ENCODE results near the gene IQSEC2.

IQSEC2 gene

DNA sequence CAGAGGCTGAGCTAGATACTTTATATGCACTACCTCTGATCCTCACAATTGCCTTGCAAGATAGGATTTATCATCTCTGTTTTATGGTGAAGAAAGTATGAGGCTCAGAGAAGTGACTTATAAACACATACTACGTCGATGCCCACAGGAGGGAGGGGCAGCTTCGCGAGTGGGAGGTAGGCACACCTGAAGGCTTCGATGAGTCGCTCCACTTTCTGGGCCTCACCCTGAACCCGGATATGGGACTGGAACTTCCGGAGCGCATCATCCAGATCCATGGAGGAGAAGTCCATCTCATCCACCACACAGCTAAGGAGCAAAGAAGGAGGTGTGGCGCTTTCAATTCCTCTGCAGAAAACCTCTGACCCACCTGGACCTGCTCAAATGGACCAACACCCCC is 33.5 kb downstream of the IQSEC2 start:
- DNase-seq = no peak
- H3K27me3 ChIP-seq (replicated peaks; ENCODE audit: insufficient read depth, low read length) = no peaks in the 10 kb centered on the region
- H3K4me2 ChIP-seq (ENCODE audit: low read depth, low read length) = no peak overlapping the region
- H3K9me3 ChIP-seq (replicated peaks; ENCODE audit: insufficient read depth, low read length) = no peaks in the 10 kb centered on the region
- no peak overlapping the region for H3K9ac ChIP-seq (ENCODE audit: low read length)
- H3K4me1 ChIP-seq (ENCODE audit: low read length) = no peaks in the 10 kb centered on the region
- H3K79me2 ChIP-seq (ENCODE audit: low read length) = no peaks in the 10 kb centered on the region
- no peaks in the 10 kb centered on the region for H3K9me2 ChIP-seq (replicated peaks; ENCODE audit: insufficient read depth, low read length)
- H4K20me1 ChIP-seq (ENCODE audit: insufficient read depth, low read length) = no peaks in the 10 kb centered on the region
- no peak overlapping the region for H2AFZ ChIP-seq (ENCODE audit: low read length)
- H3F3A ChIP-seq (ENCODE audit: insufficient read depth, low read length) = no peaks in the 10 kb centered on the region
- TF ChIP-seq, protein P1, sequence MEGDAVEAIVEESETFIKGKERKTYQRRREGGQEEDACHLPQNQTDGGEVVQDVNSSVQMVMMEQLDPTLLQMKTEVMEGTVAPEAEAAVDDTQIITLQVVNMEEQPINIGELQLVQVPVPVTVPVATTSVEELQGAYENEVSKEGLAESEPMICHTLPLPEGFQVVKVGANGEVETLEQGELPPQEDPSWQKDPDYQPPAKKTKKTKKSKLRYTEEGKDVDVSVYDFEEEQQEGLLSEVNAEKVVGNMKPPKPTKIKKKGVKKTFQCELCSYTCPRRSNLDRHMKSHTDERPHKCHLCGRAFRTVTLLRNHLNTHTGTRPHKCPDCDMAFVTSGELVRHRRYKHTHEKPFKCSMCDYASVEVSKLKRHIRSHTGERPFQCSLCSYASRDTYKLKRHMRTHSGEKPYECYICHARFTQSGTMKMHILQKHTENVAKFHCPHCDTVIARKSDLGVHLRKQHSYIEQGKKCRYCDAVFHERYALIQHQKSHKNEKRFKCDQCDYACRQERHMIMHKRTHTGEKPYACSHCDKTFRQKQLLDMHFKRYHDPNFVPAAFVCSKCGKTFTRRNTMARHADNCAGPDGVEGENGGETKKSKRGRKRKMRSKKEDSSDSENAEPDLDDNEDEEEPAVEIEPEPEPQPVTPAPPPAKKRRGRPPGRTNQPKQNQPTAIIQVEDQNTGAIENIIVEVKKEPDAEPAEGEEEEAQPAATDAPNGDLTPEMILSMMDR (IDR thresholded peaks at IDR 0.05; ENCODE audit: low read length) = no peak
- TF ChIP-seq EZH2phosphoT487 (IDR thresholded peaks at IDR 0.05; ENCODE audit: low read length) = no peak
- no peak for TF ChIP-seq EZH2 (optimal IDR thresholded peaks at IDR 0.05; ENCODE audit: low read depth, low read length)
- H3K27ac ChIP-seq (ENCODE audit: low read length) = no peak overlapping the region
- no peak overlapping the region for H3K4me3 ChIP-seq (ENCODE audit: low read length)
- no peaks in the 10 kb centered on the region for H3K36me3 ChIP-seq (replicated peaks; ENCODE audit: insufficient read depth, low read length)

DNA sequence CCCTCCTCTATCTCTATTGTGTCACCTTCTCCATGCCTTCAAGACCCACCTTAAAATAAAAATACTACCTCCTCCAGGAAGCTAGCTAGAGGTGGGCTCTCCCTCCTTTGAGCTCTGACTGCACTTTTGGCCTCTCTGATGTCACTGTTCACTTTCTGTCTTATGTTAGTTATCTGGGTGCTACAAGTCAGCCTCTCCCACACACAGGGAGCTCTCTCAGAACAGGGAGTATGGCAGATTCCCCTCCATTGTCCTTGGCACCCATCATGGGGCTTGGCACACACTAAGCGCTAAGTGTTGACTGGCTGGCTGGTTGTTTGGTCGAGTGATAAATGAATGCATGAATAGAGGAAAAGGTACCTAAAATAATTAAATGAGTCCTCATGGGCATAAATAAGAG is 35.2 kb downstream of the IQSEC2 start:
- no peak for TF ChIP-seq EZH2 (optimal IDR thresholded peaks at IDR 0.05; ENCODE audit: low read depth, low read length)
- TF ChIP-seq, protein P1 (IDR thresholded peaks at IDR 0.05; ENCODE audit: low read length) = no peak
- TF ChIP-seq EZH2phosphoT487 (IDR thresholded peaks at IDR 0.05; ENCODE audit: low read length) = no peak
- Histone ChIP-seq H4K20me1 (ENCODE audit: insufficient read depth, low read length) (no peaks in the 10 kb centered on the region), H3K27me3 (replicated peaks; ENCODE audit: insufficient read depth, low read length) (no peaks in the 10 kb centered on the region), H3K79me2 (ENCODE audit: low read length) (no peaks in the 10 kb centered on the region), H3K9me3 (replicated peaks; ENCODE audit: insufficient read depth, low read length) (no peaks in the 10 kb centered on the region), H3K9me2 (replicated peaks; ENCODE audit: insufficient read depth, low read length) (no peaks in the 10 kb centered on the region), H3K9ac (ENCODE audit: low read length) (no peak overlapping the region), H3K4me1 (ENCODE audit: low read length) (no peaks in the 10 kb centered on the region), H3K4me3 (ENCODE audit: low read length) (no peak overlapping the region), H2AFZ (ENCODE audit: low read length) (no peak overlapping the region), H3F3A (ENCODE audit: insufficient read depth, low read length) (no peaks in the 10 kb centered on the region), H3K36me3 (replicated peaks; ENCODE audit: insufficient read depth, low read length) (no peaks in the 10 kb centered on the region), H3K27ac (ENCODE audit: low read length) (no peak overlapping the region), H3K4me2 (ENCODE audit: low read depth, low read length) (no peak overlapping the region)
- no peak for DNase-seq

DNA sequence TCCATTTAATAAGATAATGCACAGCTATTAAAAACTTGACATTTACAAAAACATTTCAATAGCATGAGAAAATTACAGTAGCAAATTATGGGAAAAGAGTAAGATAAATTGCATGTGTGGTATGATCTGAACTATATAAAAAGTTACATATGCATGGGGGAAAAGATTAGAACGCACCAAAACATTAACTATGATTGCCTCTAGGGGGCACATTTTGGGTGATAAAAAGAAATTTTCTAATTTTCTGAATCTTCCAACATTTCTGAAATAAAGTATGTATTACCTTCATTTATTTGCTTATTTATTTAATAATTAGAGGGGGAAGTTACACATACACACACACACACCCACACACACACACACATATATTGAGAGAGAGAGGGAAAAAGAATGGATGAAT is 36.8 kb downstream of the IQSEC2 start:
- no peak for TF ChIP-seq EZH2 (optimal IDR thresholded peaks at IDR 0.05; ENCODE audit: low read depth, low read length)
- TF ChIP-seq EZH2phosphoT487 (IDR thresholded peaks at IDR 0.05; ENCODE audit: low read length) = no peak
- TF ChIP-seq, protein P1 (IDR thresholded peaks at IDR 0.05; ENCODE audit: low read length) = peak; percentile 18; the same call in 1 of the 2 replicates
- H3K9me2 ChIP-seq (replicated peaks; ENCODE audit: insufficient read depth, low read length) = no peaks in the 10 kb centered on the region
- no peaks in the 10 kb centered on the region for H4K20me1 ChIP-seq (ENCODE audit: insufficient read depth, low read length)
- H3K36me3 ChIP-seq (replicated peaks; ENCODE audit: insufficient read depth, low read length) = no peaks in the 10 kb centered on the region
- DNase-seq = no peak
- no peak overlapping the region for H3K27ac ChIP-seq (ENCODE audit: low read length)
- no peaks in the 10 kb centered on the region for H3K9me3 ChIP-seq (replicated peaks; ENCODE audit: insufficient read depth, low read length)
- no peaks in the 10 kb centered on the region for H3K27me3 ChIP-seq (replicated peaks; ENCODE audit: insufficient read depth, low read length)
- no peaks in the 10 kb centered on the region for H3K4me1 ChIP-seq (ENCODE audit: low read length)
- no peaks in the 10 kb centered on the region for H3F3A ChIP-seq (ENCODE audit: insufficient read depth, low read length)
- H3K79me2 ChIP-seq (ENCODE audit: low read length) = no peaks in the 10 kb centered on the region
- H2AFZ ChIP-seq (ENCODE audit: low read length) = no peak overlapping the region
- no peak overlapping the region for H3K4me3 ChIP-seq (ENCODE audit: low read length)
- no peak overlapping the region for H3K9ac ChIP-seq (ENCODE audit: low read length)
- no peak overlapping the region for H3K4me2 ChIP-seq (ENCODE audit: low read depth, low read length)

Data from MM.1S (cell line).